K562 (cell line): Measurements from ENCODE around the gene VHLL. TPM values are rescaled to one million over a fixed set of nuclear protein-coding genes. Genes with fewer than 3 reads are reported as not detected.

Source experiments
- ARID1B ChIP-seq: fragments of 450-650 bp; IDR thresholded peaks from 2 replicates; pipeline ENCODE4 v1.6.1; 2016; ENCODE audit warnings: antibody characterized with exemption, mild to moderate bottlenecking, inconsistent platforms
- ASH1L ChIP-seq: fragments of 450-650 bp; IDR thresholded peaks from 2 replicates; pipeline ENCODE4 v1.6.1; 2018; ENCODE audit warnings: borderline replicate concordance, mild to moderate bottlenecking, low read depth; ENCODE audit not compliant: partially characterized antibody
- DDX20 ChIP-seq: fragments of 450-650 bp; IDR thresholded peaks from 2 replicates; pipeline ENCODE4 v1.6.1; 2016; ENCODE audit warnings: missing genetic modification characterization, low read depth, mild to moderate bottlenecking, missing compliant biosample characterization, moderate library complexity
- FOXJ3 ChIP-seq: sonication (generic); formaldehyde crosslinking; IDR thresholded peaks from 2 replicates; pipeline ENCODE4 v1.4.0; 2020; ENCODE audit warnings: mild to moderate bottlenecking, missing genetic modification reagents
- HCFC1 ChIP-seq: IDR thresholded peaks from 2 replicates; pipeline ENCODE4 v1.6.1; 2012; ENCODE audit warnings: low read depth, low read length, improper control_type of control experiment
- HSF4 ChIP-seq: fragments of 250-450 bp; sonication (Bioruptor Pico); IDR thresholded peaks from 2 replicates; pipeline ENCODE4 v2.1.2; 2022; ENCODE audit warnings: mild to moderate bottlenecking, moderate library complexity, borderline replicate concordance
- LEF1 ChIP-seq: fragments of 450-650 bp; IDR thresholded peaks from 2 replicates; pipeline ENCODE4 v1.6.1; 2016; ENCODE audit warnings: mild to moderate bottlenecking
- MAFG ChIP-seq: fragments of 450-650 bp; conservative IDR thresholded peaks from 2 replicates; pipeline ENCODE4 v1.6.1; 2016; ENCODE audit warnings: missing genetic modification characterization, missing compliant biosample characterization
- POLR3G ChIP-seq: IDR thresholded peaks from 2 replicates; pipeline ENCODE4 v1.6.1; 2011; ENCODE audit not compliant: insufficient read length, insufficient replicate concordance; ENCODE audit errors: extremely low read depth
- PYGO2 ChIP-seq: fragments of 450-650 bp; IDR thresholded peaks from 2 replicates; pipeline ENCODE4 v1.6.1; 2016; ENCODE audit warnings: mild to moderate bottlenecking, missing genetic modification characterization, moderate library complexity, missing compliant biosample characterization
- SAP30 ChIP-seq: fragments of 200-600 bp; sonication (generic); IDR thresholded peaks from 2 replicates; pipeline ENCODE4 v1.6.1; 2012; ENCODE audit warnings: borderline replicate concordance, low read depth, mild to moderate bottlenecking, moderate library complexity, low read length, control low read depth, inconsistent platforms; ENCODE audit not compliant: insufficient read depth, poor library complexity, severe bottlenecking
- ZBTB7A ChIP-seq: IDR thresholded peaks from 2 replicates; pipeline ENCODE4 v1.6.1; 2011; ENCODE audit warnings: low read depth, mild to moderate bottlenecking, low read length, moderate library complexity, borderline replicate concordance; ENCODE audit not compliant: control insufficient read depth
- ZNF239 ChIP-seq: fragments of 250-450 bp; sonication (Bioruptor Pico); IDR thresholded peaks from 2 replicates; pipeline ENCODE4 v1.4.0; 2020; ENCODE audit warnings: mild to moderate bottlenecking
- polyA plus RNA-seq, 8 experiments: library from polyadenylated mRNA; depleted of rRNA in 4 of 8; stranded (reverse) in 5 of 8; unstranded in 3 of 8; fragments of >200 nt; fragmentation: Nextera tagmentation in 2 of 8; fragmentation: Illumina TruSeq in 1 of 8; extraction: Ambion mirVana in 2 of 8; extraction: Trizol in 1 of 8; gene quantifications; 2 replicates each; pipeline versions ENCODE4 v1.2.1 to v1.2.3, GENCODE V29; 2011 to 2014; ENCODE audit warnings: inconsistent platforms in 1 of 8, missing spikeins in 1 of 8
- total RNA-seq, 7 experiments: library from RNA; depleted of rRNA in 6 of 7; stranded (reverse); fragments of >200 nt in 6 of 7; fragmentation: Illumina TruSeq in 2 of 7; extraction: Trizol in 2 of 7; gene quantifications; 2 replicates each; pipeline versions ENCODE4 v1.2.1 to v1.2.3, GENCODE V29; 2011 to 2021; ENCODE audit warnings: low replicate concordance in 1 of 7
- TF ChIP-seq, protein P1 (sequence below): fragments of 250-450 bp; sonication (Bioruptor Pico); IDR thresholded peaks from 2 replicates; pipeline ENCODE4 v1.4.0; 2020; ENCODE audit warnings: mild to moderate bottlenecking, moderate library complexity, borderline replicate concordance
- TF ChIP-seq, protein P2 (sequence below): fragments of 150-350 bp; IDR thresholded peaks from 2 replicates; pipeline ENCODE4 v1.6.1; 2014; ENCODE audit warnings: low read depth, mild to moderate bottlenecking, low read length, borderline replicate concordance
- TF ChIP-seq, protein P3 (sequence below): IDR thresholded peaks from 2 replicates; pipeline ENCODE4 v1.6.1; 2011; ENCODE audit not compliant: insufficient read length; ENCODE audit errors: extremely low read depth
- TF ChIP-seq, protein P4 (sequence below): sonication (generic); formaldehyde crosslinking; IDR thresholded peaks from 2 replicates; pipeline ENCODE4 v1.8.1; 2022; ENCODE audit warnings: missing genetic modification reagents
- TF ChIP-seq, protein P5 (sequence below): fragments of 450-650 bp; IDR thresholded peaks from 2 replicates; pipeline ENCODE4 v1.7.0; 2016; ENCODE audit warnings: borderline replicate concordance

The VHLL gene
- total and polyA plus RNA-seq, 9 of the 15 experiments (the other 6 are each of a cell fraction or from before 2014, with no cell fraction given), result not detected

DNA sequence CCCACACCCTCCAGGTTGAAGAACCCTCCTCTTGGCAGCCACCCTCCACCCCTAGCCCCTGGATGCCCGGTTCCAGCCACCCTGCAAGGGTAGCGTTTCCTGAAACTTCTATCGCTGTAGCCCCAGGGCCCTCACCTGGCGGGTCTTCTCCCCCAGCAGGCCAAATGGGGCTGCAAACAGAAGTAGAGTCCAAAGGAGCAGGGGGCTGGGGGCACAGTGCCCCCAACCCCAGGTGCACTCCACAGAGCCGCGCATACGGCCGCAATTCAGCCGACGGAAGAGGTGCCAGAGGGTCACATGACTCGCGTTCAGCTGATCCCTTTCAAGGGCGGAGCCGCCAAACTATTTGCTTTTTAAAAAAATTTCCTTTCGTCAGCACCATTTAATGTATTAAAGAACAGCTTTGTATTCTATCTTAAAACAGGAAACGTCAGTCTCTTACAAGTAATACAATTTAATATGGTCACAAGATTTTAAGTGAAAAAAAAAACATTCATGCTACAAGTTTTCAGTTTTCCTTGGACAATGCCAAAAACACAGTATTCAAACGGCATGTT is 3.6 kb downstream of the VHLL start, which contains the start of gene GLMP (continued):
- TF ChIP-seq, protein P1, sequence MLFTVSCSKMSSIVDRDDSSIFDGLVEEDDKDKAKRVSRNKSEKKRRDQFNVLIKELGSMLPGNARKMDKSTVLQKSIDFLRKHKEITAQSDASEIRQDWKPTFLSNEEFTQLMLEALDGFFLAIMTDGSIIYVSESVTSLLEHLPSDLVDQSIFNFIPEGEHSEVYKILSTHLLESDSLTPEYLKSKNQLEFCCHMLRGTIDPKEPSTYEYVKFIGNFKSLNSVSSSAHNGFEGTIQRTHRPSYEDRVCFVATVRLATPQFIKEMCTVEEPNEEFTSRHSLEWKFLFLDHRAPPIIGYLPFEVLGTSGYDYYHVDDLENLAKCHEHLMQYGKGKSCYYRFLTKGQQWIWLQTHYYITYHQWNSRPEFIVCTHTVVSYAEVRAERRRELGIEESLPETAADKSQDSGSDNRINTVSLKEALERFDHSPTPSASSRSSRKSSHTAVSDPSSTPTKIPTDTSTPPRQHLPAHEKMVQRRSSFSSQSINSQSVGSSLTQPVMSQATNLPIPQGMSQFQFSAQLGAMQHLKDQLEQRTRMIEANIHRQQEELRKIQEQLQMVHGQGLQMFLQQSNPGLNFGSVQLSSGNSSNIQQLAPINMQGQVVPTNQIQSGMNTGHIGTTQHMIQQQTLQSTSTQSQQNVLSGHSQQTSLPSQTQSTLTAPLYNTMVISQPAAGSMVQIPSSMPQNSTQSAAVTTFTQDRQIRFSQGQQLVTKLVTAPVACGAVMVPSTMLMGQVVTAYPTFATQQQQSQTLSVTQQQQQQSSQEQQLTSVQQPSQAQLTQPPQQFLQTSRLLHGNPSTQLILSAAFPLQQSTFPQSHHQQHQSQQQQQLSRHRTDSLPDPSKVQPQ (CRISPR knock-in tag), result no peak
- TF ChIP-seq POLR3G (no peak), MAFG (tag) (no peak), PYGO2 (tag) (no peak), HCFC1 (peak; percentile 38; the same call in 1 of the 2 replicates), ARID1B (no peak), ASH1L (no peak), SAP30 (peak; percentile 93), DDX20 (tag) (no peak), LEF1 (no peak), FOXJ3 (CRISPR knock-in tag) (no peak), HSF4 (CRISPR knock-in tag) (no peak), ZNF239 (CRISPR knock-in tag) (no peak), ZBTB7A (no peak)
- TF ChIP-seq, protein P2, sequence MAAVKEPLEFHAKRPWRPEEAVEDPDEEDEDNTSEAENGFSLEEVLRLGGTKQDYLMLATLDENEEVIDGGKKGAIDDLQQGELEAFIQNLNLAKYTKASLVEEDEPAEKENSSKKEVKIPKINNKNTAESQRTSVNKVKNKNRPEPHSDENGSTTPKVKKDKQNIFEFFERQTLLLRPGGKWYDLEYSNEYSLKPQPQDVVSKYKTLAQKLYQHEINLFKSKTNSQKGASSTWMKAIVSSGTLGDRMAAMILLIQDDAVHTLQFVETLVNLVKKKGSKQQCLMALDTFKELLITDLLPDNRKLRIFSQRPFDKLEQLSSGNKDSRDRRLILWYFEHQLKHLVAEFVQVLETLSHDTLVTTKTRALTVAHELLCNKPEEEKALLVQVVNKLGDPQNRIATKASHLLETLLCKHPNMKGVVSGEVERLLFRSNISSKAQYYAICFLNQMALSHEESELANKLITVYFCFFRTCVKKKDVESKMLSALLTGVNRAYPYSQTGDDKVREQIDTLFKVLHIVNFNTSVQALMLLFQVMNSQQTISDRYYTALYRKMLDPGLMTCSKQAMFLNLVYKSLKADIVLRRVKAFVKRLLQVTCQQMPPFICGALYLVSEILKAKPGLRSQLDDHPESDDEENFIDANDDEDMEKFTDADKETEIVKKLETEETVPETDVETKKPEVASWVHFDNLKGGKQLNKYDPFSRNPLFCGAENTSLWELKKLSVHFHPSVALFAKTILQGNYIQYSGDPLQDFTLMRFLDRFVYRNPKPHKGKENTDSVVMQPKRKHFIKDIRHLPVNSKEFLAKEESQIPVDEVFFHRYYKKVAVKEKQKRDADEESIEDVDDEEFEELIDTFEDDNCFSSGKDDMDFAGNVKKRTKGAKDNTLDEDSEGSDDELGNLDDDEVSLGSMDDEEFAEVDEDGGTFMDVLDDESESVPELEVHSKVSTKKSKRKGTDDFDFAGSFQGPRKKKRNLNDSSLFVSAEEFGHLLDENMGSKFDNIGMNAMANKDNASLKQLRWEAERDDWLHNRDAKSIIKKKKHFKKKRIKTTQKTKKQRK, result no peak
- TF ChIP-seq, protein P3, sequence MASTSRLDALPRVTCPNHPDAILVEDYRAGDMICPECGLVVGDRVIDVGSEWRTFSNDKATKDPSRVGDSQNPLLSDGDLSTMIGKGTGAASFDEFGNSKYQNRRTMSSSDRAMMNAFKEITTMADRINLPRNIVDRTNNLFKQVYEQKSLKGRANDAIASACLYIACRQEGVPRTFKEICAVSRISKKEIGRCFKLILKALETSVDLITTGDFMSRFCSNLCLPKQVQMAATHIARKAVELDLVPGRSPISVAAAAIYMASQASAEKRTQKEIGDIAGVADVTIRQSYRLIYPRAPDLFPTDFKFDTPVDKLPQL, result no peak
- TF ChIP-seq, protein P4, sequence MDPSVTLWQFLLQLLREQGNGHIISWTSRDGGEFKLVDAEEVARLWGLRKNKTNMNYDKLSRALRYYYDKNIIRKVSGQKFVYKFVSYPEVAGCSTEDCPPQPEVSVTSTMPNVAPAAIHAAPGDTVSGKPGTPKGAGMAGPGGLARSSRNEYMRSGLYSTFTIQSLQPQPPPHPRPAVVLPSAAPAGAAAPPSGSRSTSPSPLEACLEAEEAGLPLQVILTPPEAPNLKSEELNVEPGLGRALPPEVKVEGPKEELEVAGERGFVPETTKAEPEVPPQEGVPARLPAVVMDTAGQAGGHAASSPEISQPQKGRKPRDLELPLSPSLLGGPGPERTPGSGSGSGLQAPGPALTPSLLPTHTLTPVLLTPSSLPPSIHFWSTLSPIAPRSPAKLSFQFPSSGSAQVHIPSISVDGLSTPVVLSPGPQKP (CRISPR knock-in tag), result no peak
- TF ChIP-seq, protein P5, sequence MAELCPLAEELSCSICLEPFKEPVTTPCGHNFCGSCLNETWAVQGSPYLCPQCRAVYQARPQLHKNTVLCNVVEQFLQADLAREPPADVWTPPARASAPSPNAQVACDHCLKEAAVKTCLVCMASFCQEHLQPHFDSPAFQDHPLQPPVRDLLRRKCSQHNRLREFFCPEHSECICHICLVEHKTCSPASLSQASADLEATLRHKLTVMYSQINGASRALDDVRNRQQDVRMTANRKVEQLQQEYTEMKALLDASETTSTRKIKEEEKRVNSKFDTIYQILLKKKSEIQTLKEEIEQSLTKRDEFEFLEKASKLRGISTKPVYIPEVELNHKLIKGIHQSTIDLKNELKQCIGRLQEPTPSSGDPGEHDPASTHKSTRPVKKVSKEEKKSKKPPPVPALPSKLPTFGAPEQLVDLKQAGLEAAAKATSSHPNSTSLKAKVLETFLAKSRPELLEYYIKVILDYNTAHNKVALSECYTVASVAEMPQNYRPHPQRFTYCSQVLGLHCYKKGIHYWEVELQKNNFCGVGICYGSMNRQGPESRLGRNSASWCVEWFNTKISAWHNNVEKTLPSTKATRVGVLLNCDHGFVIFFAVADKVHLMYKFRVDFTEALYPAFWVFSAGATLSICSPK, result no peak
